HG03135 (cell line): ENCODE results near the gene ANKRD37.

Experiments used
- ATAC-seq: cut with Tn5 transposase; IDR thresholded peaks from one replicate; pipeline ENCODE4 v1.9.1; 2021; ENCODE audit warnings: mild to moderate bottlenecking, moderate library complexity; ENCODE audit not compliant: unreplicated experiment

ANKRD37 gene

DNA sequence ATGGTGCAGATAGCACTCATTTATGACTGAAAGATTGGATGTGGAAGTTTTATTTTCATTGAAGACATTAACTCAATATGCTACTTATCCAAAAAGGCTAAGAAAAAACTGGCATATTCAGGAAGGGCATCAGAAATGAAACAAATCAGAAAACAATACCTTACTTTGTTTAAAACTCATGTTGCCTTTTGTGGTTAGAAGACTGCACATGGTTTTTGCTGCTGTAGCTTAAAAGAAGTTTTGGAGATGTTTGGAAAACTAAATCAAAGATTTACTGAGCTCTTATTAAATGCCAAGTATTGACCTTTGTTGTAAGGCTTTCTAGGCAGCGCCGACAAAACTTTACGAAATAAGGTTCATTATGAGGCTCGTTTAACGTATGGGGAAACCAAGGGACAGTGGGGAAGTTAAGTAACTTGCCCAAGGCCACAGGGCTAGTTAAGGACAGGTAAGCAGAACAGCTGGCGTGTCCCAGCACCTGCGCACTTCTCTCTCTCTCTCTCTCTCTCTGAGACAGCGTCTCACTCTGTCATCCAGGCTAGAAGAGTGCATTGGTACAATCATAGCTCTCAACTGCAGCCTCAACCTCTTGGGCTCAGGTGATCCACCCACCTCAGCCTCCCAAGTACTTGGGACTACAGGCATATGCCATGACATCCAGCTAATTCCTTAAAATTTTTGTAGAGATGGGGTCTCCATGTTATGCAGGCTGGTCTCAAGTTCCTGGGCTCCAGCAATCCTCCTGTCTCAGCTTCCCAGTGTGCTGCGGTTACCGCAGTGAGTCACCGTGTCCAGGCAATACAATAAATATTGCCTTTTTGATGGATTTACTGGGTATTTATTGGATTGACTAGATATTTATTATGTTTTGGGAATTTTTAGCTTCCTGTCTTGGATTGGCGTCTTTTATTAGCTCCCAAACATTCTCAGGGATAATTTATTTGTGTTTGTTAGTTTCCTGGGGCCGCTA, 17.0 kb upstream of the ANKRD37 start:
- no peak for ATAC-seq

DNA sequence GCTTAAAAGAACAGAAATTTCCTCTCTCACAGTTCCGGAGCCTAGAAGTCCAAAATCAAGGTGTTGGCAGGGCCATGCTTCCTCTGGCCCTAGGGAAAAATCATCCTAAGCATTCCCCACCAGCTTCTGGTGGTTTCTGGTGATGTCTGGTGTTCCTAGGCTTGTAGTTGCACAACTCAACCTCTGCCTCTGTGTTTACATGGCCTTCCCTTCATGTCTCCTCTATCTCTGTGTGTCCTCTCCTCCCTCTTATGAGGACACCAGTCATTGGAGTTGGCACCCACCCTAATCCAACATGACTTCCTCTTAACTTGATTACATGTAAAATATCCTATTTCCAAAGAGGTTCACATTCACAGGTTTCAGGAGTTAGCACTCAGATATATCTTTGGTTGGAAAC, 16.3 kb upstream of the ANKRD37 start:
- no peak for ATAC-seq

DNA sequence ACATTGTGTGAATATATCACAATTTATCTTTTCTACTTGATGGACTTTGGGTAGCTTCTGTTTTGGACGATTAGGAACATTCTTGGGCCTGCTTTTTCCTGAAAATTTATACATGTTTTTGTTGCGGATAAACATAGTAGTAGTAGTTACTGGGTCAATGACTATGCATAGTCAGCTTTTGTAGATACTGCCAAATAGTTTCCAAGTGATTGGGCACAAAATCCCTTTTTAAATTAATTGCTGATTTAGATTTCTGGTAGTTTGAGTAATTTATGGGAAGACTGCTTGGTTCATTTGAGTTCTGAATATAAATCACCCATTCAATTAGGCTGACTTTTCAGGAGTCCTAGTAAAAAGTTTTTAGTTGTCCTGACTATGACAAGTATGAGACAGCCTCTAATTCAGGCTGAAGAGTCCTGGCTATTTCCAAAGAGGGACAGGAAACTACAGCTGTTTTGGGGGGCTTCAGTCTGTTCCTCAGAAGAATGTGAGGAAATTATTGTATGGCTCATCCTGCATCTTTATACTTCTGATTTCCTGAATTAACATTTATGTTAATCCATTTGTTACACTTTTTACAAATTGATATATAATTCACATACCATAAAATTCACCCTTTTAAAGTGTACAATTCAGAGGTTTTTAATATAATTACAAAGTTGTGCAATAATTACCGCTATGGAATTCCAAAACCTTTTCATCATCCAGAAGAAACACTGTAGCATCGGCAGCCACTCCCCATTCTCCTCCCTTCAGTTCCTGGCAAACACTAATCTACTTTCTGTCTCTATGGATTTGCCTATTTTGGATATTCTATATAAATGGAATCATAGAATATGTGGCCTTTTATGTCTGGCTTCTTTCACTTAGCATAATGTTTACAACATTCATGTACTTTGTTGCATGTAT, 15.1 kb upstream of the ANKRD37 start:
- no peak for ATAC-seq

DNA sequence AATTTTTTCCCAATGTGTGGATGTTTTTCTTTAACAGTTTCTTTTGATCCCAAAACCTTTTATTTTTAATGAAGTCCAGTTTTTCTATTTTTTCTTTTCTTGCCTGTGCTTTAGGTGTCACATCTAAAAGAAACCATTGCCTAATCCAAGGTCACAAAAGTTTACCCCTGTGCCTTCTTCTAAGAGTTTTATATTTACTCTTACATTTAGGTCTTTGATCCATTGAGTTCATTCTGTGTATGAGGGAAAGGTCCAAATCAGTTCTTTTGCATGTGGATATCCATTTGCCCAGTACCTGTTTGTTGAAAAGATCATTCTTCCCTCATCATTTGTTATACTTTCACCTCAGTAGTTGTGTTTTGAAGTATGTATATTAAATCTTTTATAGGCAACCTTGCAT, 13.9 kb upstream of the ANKRD37 start:
- no peak for ATAC-seq

DNA sequence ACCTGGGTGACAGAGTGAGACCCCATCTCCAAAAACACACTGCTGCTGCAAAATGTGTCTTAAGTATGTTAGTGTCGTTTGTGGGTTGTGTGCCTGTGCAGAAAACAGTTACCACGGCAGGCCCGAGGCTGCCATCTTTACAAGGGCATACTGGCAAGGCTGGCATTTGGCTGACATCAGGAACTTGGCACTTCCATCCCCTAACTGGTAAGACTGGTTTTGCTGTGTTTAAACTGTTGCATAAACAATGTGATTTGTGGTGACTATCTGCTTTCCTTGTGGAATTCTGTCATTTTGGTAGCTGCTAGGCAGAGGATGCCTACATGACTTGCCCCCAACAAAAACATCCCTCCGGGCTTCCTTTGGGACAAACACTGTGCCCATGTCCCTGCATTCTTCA, 13.2 kb upstream of the ANKRD37 start:
- ATAC-seq, result no peak

DNA sequence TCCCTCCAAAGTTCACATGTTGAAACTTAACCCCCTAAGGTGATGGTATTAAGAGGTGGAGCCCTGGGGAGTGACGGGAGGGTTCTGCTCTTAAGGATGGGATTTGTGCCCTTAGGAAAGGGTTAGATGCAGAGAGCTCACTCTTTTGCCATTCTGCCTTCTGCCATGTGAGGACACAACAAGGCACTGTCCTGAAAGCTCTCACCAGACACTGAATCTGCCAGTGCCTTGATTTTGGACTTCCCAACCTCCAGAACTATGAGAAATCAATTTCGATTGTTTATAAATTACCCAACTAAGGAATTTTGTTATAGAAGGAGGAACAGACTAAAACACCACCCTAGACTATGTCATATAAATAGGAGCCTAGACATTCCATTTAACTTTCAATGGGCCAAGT, 12.6 kb upstream of the ANKRD37 start:
- ATAC-seq, result no peak

DNA sequence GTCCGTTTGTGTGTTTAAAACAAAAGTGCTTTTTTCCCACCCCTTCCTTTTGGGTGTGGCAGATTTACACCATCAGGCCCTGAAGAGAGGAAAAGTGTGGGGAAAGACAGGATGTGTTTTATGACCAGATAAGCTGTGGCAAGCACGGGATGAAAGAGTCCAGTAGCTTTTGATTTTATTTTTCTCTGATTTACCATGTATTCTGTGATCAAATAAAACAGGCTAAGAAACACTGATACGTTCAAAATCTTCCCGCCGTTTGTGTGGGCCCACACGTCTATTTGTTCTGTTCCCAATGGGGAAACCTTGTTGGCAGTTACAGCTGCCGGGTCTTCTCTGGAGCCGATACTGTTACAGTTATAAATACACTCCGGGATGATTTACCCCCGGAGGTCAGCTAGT, 11.7 kb upstream of the ANKRD37 start:
- ATAC-seq, result no peak

DNA sequence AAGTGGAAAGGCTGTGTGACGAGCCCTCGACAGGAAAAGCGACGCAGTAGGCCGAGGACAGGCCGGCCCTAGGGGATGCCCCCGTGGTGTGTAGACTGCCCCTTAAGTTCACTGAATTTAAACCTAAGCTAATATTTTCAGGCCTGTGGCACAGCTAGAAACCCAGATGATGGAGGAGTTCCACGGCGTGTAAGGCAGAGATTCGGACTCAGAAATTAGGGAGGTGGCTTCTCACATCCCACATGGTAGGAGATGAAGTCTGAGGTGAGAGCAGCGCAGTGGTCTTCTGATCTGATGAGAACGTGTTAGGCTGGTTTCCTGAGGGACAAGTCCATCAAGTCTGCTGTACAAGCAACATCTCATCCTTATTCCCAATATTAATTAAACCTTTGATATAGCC, 8.7 kb upstream of the ANKRD37 start:
- no peak for ATAC-seq

DNA sequence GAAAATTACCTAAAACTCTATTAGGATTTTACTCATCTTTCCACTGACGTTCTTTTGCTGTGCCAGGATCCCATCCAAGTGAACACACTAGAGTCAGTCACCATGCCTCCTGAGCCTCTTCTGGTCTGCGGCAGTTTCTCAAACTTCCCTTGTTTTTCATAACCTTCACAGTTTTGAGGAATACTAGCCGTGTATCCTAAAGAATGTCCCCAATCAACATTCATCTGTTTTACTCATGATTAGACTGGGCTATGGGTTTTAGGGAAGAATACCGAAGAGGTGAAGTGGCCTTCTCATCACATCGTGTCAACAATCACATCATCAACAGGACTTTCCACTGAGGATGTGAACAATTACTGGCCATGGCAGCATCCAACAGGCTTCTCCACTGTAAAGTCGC, 5.7 kb upstream of the ANKRD37 start:
- no peak for ATAC-seq

DNA sequence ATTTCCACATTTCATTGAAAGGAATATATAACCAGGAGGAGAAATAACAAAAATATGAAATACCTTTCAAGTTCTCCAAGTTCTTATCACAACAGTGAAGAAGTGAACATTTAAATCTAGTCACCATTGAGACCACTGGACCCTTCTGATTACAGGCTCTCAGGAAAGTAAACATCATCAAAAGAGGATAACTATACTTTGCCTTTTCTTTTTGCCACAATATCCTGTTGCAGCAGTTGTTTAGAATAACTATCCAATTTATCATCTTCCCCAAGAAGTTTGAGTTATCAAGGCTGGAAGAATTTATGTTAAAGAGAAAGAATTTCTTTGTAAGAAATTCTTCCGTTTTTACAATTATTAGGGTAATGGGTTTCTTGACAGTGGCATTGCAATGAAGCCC, 4.5 kb upstream of the ANKRD37 start:
- no peak for ATAC-seq

DNA sequence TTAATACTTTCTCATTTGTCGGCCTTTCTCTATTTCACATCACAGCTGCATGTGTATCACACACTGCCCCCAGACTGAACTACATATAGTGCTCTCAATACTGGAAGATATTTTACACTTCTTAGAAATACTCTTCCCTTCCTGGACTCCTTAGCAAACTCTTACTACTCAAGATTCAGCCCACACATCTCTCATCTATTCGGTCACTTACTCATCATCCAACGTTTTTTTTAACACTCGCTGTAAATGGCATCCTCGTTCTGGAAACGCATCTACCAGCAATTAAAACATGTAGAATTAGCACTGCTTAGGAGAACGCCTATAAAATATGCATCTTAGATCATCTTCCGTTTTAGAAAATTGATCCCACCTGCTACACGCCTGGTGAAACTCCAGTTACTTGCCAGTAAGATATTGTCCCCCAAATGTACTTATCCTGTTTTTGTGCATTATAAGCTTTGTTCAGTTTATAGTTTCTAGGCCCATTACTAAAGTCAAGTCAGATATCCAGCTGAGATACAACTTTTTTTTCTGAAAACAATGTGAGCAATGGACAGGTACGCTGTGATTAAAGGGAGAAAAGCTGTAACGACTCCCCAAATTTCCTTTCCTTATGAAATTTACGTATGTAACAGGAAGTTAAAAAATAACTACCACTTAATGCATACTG, 1.9 kb upstream of the ANKRD37 start:
- ATAC-seq, result no peak

DNA sequence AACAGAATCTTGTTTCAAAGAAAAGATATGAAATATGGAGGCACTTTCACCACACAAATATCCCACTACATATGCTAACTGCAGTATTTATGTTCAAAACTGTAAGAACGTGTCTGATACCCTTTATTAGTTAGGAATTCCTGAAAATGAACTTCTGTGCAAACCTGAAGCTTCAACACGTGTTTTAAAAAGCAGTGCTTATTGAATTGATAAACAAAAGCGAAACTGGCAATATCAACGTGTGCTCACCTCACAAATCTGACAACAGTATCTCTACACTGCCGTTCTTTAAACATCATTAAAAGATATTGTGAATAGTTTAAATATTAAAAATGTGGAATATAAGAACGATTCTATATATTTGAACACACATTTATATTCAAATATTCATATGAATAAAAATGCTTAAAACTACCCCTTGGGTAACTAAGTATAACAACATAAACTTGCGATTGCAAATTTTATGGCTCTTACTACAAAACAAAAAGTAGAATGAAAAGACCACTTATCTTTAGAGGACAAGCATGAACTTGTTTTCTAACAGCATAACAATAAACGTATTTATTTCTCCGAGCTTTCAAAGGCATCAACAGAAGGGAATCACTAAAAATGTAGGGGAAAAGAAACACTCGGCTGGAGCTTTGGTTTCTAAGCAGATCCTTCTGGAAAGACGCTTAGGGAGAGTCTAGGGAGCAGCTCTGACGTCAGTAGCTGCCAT, 1.2 kb upstream of the ANKRD37 start, which contains the start of gene LRP2BP:
Gene LRP2BP, minus strand, starts transcription at position 687 of the 718 bp plus-strand sequence. CDS start 17,738 bp downstream, outside the sequence.
- ATAC-seq, result no peak

DNA sequence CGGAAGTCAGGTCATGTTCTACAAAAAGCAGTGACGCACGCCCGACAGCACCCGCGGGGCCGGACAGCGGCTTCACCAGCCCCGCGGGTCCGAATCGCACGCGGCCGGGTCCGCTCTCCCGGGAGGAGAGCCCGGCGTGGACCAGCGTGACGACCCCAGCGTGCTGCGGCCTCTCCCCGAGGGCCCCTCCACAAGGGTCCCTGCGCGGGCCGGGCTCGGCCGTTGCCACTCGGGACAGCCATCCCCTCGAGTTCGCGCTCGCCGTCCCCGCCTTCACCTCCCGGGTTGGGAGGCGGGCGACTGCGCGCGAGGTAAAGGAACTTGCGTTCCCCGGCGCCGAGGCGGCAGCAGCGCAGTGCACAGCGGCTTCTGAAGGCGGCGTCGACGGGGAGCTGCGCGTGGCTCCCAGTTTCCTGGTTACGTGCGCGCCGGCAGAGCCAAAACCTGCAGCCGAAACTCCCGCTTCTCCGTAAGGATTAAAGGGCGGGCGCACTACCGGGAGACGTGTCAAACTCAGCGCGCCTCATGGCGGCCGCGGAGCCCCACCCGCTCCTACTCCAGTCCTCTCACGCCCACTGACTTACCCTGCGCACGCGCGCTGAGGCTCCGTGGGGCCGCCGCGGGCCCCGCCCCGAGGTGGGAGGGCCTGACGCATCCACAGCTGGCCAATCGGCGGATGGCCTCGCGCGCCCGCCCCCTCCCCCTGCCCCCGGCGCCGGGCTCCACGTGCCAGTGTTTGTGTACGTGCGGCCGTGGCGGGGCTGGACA, 501 bp upstream of the ANKRD37 start:
- peak; percentile 78 for ATAC-seq

DNA sequence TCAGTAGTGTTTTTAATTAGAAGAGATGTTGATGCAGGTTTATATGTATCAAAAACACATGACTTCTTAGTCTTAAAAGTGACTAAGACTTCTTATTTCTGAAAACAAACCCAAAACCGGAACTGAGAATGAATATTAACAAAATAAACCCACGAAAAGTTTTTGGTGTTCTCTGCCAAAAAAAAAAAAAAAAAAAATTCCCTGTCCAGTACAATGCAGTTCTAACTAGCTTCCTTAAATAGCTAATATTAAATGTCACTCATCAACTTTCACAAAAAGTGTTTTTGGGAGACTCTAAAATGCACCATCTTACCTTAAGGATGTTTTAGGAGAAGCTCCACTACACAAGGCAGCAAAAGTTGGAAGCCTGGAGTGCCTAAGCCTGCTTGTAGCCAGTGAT, 2.0 kb downstream of the ANKRD37 start:
- no peak for ATAC-seq

DNA sequence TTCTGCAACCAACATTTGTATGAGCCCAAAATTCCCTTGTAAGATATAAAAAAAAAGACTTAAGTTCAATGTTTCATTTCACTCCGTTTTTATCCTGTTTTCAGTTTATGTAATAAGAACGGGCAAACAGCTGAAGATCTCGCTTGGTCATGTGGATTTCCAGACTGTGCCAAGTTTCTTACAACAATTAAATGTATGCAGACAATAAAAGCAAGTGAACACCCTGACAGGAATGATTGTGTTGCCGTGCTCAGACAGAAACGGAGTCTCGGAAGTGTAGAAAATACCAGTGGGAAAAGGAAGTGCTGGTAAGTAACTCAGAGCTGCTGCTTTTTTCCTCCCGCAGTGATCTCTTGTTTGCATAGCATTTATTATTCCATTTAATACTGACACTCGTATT, 2.8 kb downstream of the ANKRD37 start:
- no peak for ATAC-seq

DNA sequence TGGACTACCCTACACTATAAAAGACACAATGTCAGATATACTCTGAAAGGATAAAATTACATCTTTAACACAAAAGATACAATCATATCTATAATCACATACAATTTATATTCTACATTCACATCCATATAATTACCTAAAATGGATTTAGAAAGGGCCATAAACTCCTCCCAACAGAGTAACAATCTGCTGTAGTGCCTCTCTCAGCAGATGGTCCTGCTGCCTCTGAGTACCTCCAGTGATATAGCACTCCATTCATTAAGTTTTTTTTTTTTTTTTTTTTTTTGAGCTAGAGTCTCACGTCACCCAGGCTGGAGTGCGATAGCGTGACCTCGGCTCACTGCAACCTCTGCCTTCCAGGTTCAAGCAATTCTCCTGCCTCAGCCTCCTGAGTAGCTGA, 7.4 kb downstream of the ANKRD37 start:
- ATAC-seq, result no peak

DNA sequence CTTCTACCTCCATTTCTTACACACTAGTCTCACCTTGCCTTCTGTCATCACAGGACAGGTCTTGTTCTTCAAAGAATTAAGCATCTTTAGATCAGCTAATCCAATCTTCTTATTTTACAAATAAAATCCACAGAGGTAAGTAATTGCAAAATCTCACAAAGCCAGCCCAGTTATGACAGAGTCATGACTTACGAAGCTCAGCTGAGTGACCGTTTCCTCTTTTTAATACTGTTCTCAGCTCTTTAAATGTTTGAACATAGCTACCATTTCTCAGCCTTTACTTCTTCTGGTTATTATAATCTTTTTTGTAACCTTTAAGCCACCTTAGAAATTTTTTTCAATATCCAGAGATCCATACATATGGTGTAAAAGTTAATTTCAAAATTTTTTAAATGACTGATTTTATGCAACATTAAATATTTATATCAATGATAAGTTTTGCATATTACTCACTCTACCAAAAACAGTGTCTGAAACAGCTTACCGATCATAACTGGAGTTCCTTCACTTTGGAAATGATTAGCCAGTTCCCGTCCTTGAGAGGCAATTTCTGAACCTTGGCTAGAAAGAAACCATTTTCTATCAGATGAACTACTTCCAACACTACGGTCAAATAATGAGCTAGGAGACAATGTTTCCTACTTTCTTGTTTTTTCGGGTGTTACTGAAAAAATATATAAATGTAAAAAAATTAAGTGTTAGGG, 8.8 kb downstream of the ANKRD37 start:
- peak; percentile 75 for ATAC-seq

DNA sequence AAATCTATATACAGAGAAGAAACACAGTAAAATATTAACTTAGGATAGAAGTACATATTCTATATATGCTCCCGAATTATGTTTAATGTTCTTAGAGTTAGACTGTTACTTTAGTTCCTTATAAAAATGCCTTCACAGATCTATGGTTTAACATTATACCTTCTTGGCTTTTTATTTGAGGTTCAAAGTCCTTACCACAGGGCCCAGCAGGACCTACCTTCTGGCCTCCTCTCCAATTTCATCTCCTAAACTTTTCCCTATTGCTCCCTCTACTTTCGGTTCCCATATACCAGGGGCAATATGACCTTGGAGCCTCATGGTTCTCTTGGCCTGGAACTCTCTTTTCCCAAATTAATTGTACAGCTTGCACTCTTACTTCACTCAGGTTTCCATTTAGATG, 11.8 kb downstream of the ANKRD37 start:
- no peak for ATAC-seq

DNA sequence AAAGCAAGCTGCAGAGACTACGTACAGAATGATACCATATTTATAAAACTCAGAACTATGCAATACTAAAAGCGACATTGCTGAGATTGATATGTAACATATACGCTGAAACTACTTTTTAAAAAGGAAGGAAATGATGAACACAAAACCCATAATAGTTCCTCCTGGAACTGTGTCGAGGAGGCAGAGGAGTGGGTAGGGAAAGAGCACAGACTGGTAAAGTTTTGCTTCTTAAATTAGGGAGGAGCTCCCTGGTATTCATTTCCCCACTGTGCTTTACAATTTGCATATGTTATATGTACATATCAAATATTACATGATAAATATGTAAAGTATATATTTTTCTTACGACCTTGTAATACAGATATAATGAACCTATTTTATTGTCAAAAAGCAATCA, 15.2 kb downstream of the ANKRD37 start:
- no peak for ATAC-seq
